Muscle layer of colon (tissue), 2 donors: ENCODE data around the gene AGFG2.
A peak's percentile ranks its signal among the peaks of the same experiment; 100 is the strongest.

Experiments used
- H3K27ac ChIP-seq: one replicate; pipeline ENCODE4 v1.7.0; 2013; ENCODE audit warnings: low read depth, mild to moderate bottlenecking, low read length, moderate library complexity
- H3K27me3 ChIP-seq, 2 donors: one replicate each; pipeline ENCODE4 v1.7.0; 2013; ENCODE audit warnings: low read length in 2 of 2, mild to moderate bottlenecking in 2 of 2; ENCODE audit not compliant: insufficient read depth in 2 of 2, control insufficient read depth in 1 of 2
- H3K36me3 ChIP-seq: one replicate; pipeline ENCODE4 v1.7.0; 2013; ENCODE audit warnings: mild to moderate bottlenecking, low read length; ENCODE audit not compliant: insufficient read depth
- H3K4me1 ChIP-seq: one replicate; pipeline ENCODE4 v1.7.0; 2013; ENCODE audit warnings: mild to moderate bottlenecking, low read length; ENCODE audit not compliant: insufficient read depth
- H3K4me3 ChIP-seq, 2 donors: one replicate each; pipeline ENCODE4 v1.7.0; 2013; ENCODE audit warnings: low read length in 2 of 2, low read depth in 1 of 2, mild to moderate bottlenecking in 1 of 2, moderate library complexity in 1 of 2
- H3K9ac ChIP-seq: one replicate; pipeline ENCODE4 v1.7.0; 2013; ENCODE audit warnings: low read length
- H3K9me3 ChIP-seq: one replicate; pipeline ENCODE4 v1.7.0; 2013; ENCODE audit warnings: mild to moderate bottlenecking, low read length
- donor health status: abdominal sarcoma.
- donor health status: Adenocarcinoma of cecum.

The AGFG2 gene

DNA sequence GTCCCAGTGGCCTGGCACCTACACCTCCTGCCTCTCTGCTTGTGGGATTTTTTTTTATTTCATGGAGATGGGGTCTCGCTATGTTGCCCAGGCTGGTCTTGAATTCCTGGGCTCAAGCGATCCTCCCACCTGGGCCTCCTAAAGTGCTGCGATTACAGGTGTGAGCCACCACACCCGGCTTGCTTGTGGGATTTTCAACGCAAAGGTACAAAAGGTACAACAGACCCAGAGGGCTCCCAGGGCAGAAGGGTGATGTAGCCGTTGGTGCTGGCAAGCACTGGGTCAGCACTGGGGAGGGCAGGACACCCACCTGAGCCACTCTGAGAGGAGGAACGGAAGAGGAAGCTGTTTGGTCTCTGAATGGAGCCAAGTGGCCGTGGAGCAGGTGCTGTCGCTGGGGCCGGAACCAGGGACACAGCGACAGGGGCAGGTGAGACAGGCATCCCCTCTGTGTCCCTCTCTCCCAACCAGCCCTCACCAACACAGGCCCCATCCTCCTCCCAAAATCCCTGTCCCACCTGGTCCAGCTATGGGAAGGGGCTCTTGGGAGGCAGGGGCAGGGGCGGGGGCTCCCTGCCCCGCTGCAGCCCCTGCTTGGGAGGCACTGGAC lies 37.5 kb downstream of the AGFG2 start:
- Histone ChIP-seq H3K36me3 (peaks cover 62% of the 10 kb centered on the region), H3K4me1 (no peaks in the 10 kb centered on the region)

DNA sequence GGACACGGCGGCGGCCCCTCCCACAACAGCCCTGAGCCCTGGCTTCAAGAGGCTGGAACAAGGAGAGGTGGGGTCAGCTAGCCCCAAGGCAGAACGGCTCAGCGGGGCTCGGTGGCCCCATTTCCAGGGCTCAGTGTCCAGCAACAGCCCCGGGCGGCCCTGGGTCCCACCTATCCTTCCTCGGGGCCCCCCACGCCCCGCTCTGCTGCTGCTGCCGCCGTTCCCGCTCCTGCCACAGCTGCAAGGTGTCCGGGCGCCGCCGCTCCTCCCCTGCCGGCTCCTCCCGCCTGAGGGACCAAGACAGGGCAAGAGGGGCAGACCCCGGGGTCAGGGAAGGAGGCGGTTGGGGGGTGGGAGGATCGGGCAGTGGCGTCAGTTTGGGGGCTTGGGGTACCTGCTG lies 38.1 kb downstream of the AGFG2 start:
- Histone ChIP-seq H3K27ac (no peak overlapping the region), H3K36me3 (peaks cover 69% of the 10 kb centered on the region), H3K9me3 (no peaks in the 10 kb centered on the region), H3K9ac (no peak overlapping the region), H3K4me1 (no peaks in the 10 kb centered on the region), H3K4me3 (no peak overlapping the region), H3K27me3 (peaks cover 0 to 19% of the 10 kb centered on the region in 2 donors)

More for the DNA sequence above, 37.5 kb downstream of the AGFG2 start:
- Histone ChIP-seq H3K9ac (no peak overlapping the region), H3K4me3 (no peak overlapping the region), H3K27ac (no peak overlapping the region), H3K9me3 (no peaks in the 10 kb centered on the region), H3K27me3 (peaks cover 0 to 19% of the 10 kb centered on the region in 2 donors)

DNA sequence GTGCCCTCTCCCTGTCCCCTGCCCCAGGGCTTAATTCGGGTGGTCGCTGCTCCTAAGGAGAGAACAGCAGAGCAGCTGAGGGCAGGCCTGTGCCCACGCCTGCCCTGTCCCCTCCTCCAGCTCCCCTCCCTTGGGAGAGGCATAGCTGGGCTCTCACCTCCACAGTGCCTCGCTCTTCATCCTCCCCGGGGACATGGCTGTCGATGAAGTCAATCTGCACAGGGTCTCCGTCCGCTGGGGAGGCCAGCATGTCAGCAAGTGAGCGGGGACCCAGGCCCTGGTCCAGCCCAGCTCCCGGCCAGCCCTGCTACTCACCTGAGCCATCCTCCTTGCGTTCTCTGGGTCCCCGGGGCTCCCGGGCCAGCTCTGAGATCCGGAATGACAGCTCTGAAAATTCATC lies 38.5 kb downstream of the AGFG2 start:
- H3K36me3 ChIP-seq: peaks cover 71% of the 10 kb centered on the region
- no peaks in the 10 kb centered on the region for H3K9me3 ChIP-seq
- peaks cover 0 to 17% of the 10 kb centered on the region in 2 donors for H3K27me3 ChIP-seq
- H3K9ac ChIP-seq: no peak overlapping the region
- no peaks in the 10 kb centered on the region for H3K4me1 ChIP-seq
- H3K27ac ChIP-seq: no peak overlapping the region
- H3K4me3 ChIP-seq: no peak overlapping the region

DNA sequence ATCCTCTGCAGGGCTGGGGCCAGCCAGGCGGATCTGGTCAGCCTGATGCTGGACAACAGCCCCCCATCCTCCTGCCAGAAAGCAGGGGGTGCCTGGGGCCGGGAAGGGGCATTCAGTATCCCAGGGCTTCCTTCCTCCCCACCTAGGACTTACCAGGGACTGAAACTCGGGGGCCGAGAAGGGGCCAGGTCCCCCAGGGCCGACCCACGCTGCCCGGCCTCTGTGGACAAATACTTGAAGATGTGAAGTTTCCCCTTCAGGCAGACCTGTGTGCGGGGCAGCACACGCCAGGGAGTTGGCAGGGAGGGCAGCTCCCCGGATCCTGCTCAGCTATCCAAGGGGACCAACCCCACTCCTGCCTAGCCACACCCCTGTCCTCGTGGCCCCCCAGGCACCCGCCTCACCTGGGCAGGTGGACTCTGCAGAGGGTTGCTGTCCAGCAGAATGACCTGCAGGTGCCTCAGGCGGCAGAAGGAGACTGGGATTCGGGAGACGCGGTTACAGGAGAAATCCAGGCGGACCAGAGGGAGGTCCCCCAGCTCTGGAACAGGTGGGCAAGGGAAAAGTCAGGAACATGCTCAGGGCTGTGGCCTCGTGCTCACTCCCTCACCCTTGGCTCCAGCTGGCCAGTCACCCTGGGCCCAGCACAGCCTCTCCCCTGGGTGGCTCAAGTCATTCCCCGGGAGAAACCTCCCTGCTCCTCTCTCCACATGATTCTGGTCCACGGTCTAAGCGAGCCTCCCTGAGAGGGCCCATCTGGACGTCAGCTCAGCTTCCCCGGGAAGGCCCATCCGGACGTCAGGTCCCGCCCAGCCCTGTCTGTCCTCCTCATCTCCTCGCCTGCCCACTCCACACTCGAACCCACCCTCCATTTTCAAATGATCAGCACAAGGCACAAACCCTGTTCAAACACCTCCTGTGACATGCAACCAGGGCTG lies 39.5 kb downstream of the AGFG2 start:
- no peaks in the 10 kb centered on the region for H3K9me3 ChIP-seq
- H3K4me1 ChIP-seq: peaks cover 7% of the 10 kb centered on the region
- no peak overlapping the region for H3K27ac ChIP-seq
- H3K9ac ChIP-seq: no peak overlapping the region
- H3K36me3 ChIP-seq: peaks cover 71% of the 10 kb centered on the region
- no peak overlapping the region for H3K4me3 ChIP-seq
- H3K27me3 ChIP-seq: peaks cover 0 to 8% of the 10 kb centered on the region in 2 donors

DNA sequence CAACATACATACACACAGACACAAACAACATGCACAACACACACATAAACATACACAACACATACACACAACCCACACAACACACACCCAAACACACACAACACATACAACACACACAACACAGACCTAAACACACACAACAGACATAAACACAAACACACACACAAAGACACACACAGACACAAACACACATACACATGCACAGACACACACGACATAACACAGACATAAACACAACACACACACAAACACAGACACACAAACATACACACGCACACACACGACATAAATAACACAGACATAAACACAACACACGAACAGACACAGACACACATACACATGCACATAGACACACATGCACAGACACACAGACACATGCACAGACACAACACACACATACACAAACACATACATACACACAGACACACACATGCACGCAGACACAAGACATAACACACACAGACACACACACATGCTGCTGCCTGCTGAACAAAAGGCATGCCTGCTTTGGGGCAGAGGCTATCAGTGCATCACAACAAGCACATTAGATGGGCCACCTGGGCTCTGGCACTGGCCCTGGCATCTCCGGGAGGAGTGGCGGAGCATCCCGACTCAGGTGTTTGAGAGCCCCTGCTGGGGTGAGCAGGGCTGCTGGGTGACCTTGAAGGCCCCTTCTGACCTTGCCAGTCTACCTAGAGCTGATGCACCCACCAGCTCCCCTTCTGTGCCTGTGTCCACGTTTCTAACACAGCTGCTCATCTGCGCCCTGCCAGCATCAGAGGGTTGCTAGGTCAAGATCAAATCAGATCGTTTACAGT lies 41.7 kb downstream of the AGFG2 start:
- H3K4me1 ChIP-seq: peaks cover 23% of the 10 kb centered on the region
- H3K27ac ChIP-seq: no peak overlapping the region
- H3K4me3 ChIP-seq: no peak overlapping the region
- peaks cover 66% of the 10 kb centered on the region for H3K36me3 ChIP-seq
- no peaks in the 10 kb centered on the region for H3K27me3 ChIP-seq
- no peak overlapping the region for H3K9ac ChIP-seq
- H3K9me3 ChIP-seq: no peaks in the 10 kb centered on the region

DNA sequence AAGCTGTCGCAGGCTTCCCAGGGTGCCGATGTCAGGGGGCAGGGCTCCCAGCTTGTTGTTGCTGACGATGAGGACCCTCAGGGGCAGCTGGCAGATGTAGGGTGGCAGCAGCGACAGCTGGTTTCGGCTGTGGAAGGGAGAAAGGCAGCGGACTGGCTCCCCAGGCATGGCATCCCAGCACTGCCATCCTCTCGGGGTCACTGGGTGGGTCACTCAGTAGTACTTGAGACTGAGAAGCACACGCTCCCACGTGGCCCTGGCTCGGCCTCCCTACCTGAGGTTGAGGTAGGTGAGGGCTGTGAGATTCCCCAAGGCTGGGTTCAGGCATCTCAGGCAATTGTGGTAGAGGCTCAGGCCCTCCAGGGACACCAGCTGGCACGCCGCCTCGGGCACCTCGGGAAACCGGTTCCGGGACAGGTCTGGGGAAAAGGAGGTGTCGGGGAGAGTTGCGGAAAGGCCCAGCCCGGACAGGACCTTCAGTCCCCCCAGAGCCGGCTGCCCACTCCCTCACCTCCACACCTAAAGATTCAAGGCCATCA lies 43.1 kb downstream of the AGFG2 start:
- H3K27me3 ChIP-seq: no peaks in the 10 kb centered on the region
- no peak overlapping the region for H3K4me3 ChIP-seq
- H3K36me3 ChIP-seq: peaks cover 51% of the 10 kb centered on the region
- H3K27ac ChIP-seq: no peak overlapping the region
- no peak overlapping the region for H3K9ac ChIP-seq
- H3K9me3 ChIP-seq: no peaks in the 10 kb centered on the region
- H3K4me1 ChIP-seq: peaks cover 23% of the 10 kb centered on the region

DNA sequence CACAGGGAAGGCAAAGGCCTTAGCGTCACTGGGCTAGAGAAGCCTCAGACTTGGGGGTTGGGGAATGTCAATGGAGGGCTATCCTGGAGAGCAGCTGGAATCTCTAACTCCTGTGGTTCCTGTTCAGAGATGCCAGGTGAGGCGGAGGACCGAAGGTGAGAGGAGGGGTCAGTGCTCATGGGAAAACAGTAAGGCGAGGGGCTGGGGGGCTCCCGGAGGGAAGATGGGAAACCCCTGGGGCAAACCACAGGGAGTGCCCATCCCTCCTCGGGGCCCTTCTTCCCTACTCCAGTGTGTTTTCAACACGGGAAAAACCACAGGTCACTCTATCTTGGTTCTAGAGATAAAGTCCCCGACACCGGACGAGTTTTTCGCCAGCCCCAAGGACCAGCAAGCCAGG lies 43.6 kb downstream of the AGFG2 start:
- Histone ChIP-seq H3K4me3 (peak overlapping the region in 1 of 2 donors; percentile 32), H3K9me3 (no peaks in the 10 kb centered on the region), H3K27me3 (no peaks in the 10 kb centered on the region), H3K36me3 (peaks cover 46% of the 10 kb centered on the region), H3K27ac (no peak overlapping the region), H3K9ac (no peak overlapping the region), H3K4me1 (peaks cover 23% of the 10 kb centered on the region)

DNA sequence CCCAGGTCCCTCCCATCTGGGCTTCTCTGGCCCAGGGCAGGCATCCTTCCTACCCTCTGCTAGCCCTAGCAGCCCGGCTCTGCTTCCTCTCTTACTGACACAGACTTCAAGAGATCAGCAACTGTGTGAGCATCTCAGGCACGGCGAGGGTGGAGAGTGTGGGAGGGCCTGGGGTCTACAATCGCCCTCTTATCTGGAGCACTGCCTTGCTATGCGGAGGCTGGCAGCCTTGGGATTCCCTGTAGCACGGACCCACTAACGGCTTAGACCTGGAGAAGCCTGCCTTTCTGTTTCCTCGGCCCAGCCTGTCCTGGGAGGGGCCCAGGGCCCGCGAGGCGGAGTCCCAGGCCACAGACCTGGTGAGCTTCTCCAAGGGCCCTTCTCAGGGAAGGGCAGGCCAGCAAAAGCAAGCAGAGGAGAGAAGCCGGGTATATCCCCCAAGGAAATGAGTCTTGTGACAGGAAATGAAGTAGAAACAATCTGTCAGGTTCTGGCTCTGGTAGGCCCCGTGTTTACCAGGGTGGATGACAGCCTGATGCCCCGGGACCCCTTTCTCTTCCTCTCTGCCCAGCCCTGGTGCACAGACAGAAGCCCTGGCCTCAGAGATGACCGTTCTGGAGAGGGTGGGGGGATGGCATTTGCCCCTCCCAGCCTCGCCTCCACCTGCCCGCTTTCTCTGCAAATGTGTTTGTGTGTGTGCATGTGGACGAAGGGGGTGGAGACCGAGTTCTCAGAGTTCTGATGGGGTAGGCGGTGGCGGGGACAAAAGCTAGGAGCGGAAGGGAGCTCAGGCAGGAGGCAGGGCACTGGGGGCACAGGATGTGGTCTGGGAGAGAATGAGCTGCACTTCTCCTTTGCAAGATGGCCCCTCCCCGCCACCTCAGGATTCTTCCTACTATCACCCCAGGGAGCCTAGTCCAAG lies 44.4 kb downstream of the AGFG2 start:
- H3K9me3 ChIP-seq: no peaks in the 10 kb centered on the region
- H3K27ac ChIP-seq: peak overlapping the region; percentile 24
- H3K36me3 ChIP-seq: peaks cover 38% of the 10 kb centered on the region
- H3K4me1 ChIP-seq: peaks cover 23% of the 10 kb centered on the region
- no peaks in the 10 kb centered on the region for H3K27me3 ChIP-seq
- H3K9ac ChIP-seq: no peak overlapping the region
- H3K4me3 ChIP-seq: peak overlapping the region in 1 of 2 donors; percentile 32

DNA sequence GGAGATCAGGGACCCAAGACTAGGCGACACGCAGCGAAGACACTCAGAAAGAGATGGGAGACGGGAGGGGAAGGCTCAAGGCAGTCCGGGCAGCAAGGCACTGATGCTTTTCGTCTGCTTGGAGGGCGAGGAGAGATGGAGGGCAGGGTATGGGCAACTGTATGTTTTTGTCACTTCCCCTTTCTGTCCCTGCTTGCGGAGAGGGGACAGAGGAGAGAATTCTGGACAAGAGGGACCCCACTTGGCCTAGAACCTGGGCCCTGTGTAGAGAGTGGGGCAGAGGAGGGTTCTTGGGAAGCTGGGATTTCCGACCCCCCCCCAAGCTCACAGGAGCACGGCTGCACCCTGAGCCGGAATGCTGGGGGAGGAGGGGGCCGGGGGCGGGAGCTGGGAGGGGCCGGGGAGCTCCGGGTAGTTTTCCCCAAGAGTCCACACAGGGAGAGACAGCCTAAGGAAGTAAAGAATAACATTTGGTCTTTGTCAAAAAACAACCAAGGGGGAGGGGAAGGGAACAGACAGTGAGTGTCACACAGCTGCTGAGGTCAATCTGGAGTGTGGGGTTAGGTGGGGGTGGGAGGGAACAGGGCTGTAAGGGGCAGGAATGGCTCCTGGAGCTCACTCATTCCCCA lies 45.2 kb downstream of the AGFG2 start:
- Histone ChIP-seq H3K36me3 (peaks cover 31% of the 10 kb centered on the region), H3K27me3 (no peaks in the 10 kb centered on the region), H3K4me1 (peaks cover 23% of the 10 kb centered on the region), H3K9me3 (no peaks in the 10 kb centered on the region), H3K27ac (peak overlapping the region; percentile 24), H3K9ac (peak overlapping the region; percentile 65), H3K4me3 (peak overlapping the region; percentile 85 to 89)
